Endothelial cell of umbilical vein (primary cell): ENCODE results near the gene ZDHHC17. TPM values are rescaled to one million over a fixed set of nuclear protein-coding genes. Genes with fewer than 3 reads are reported as not detected.

Experiments used
- BruUV-seq: library from RNA; stranded (reverse); fragments of 400-500 nt; replicated peaks from 2 replicates; lab custom pipeline; 2021; lab: Mats Ljungman, UMichigan
- CTCF ChIA-PET: fragments of 300-600, 350-600 bp; sonication (Branson Sonifier 250); formaldehyde crosslinking; loops from one replicate; lab custom pipeline; 2021; ENCODE audit warnings: antibody characterized with exemption, inconsistent platforms; lab: Charles Lee
- POLR2A ChIA-PET: fragments of 300-600, 350-600 bp; sonication (Branson Sonifier 250); formaldehyde crosslinking; loops from one replicate; lab custom pipeline; 2021; ENCODE audit warnings: antibody characterized with exemption, inconsistent platforms; lab: Charles Lee
- DNase-seq: peaks from one replicate; pipeline ENCODE4 v3.0.0-alpha.2; 2011; ENCODE audit warnings: low read depth, low spot score
- FAIRE-seq: peaks from 2 replicates; lab custom pipeline; 2011; peaks lifted over from hg19 to GRCh38; lab: Jason Lieb, UNC
- H2AFZ ChIP-seq: 2 replicates; pipeline ENCODE4 v1.6.0; 2012; ENCODE audit warnings: low read depth, low read length, control low read depth, inconsistent platforms
- H3K27ac ChIP-seq: 2 replicates; pipeline ENCODE4 v1.5.1; 2011; ENCODE audit warnings: low read depth, mild to moderate bottlenecking, control low read depth, low read length, moderate library complexity; ENCODE audit not compliant: insufficient read depth
- H3K27me3 ChIP-seq, 2 experiments: 2 replicates each; pipeline versions ENCODE4 v1.6.0 to v1.6.1; 2011; ENCODE audit warnings: low read length in 2 of 2, mixed read lengths in 1 of 2; ENCODE audit not compliant: control insufficient read depth in 2 of 2, insufficient read depth in 2 of 2
- H3K36me3 ChIP-seq, 2 experiments: 2 replicates in 1 of 2; 3 replicates in 1 of 2; pipeline ENCODE4 v1.5.1; 2011; ENCODE audit warnings: low read length in 2 of 2, mild to moderate bottlenecking in 1 of 2, moderate library complexity in 1 of 2; ENCODE audit not compliant: control insufficient read depth in 2 of 2, insufficient read depth in 2 of 2; ENCODE audit errors: extremely low read depth in 1 of 2
- H3K4me1 ChIP-seq: 3 replicates; pipeline ENCODE4 v1.5.1; 2011; ENCODE audit warnings: mild to moderate bottlenecking, low read length; ENCODE audit not compliant: control insufficient read depth, insufficient read depth; ENCODE audit errors: extremely low read depth
- H3K4me2 ChIP-seq: 2 replicates; pipeline ENCODE4 v1.6.1; 2011; ENCODE audit warnings: low read length, control low read depth, mixed read lengths; ENCODE audit not compliant: insufficient read depth
- H3K4me3 ChIP-seq, 3 experiments: fragments of 200-600 bp in 1 of 3; sonication (generic), shearing (Covaris generic) in 1 of 3; replicated peaks in 1 of 3; 2 replicates each; pipeline ENCODE4 v1.5.1; 2011 to 2016; ENCODE audit warnings: control low read depth in 3 of 3, low read length in 3 of 3, mild to moderate bottlenecking in 2 of 3, inconsistent platforms in 1 of 3, low read depth in 1 of 3, moderate library complexity in 1 of 3; ENCODE audit not compliant: insufficient read depth in 1 of 3
- H3K79me2 ChIP-seq: 2 replicates; pipeline ENCODE4 v1.6.0; 2012; ENCODE audit warnings: low read length, inconsistent platforms; ENCODE audit not compliant: control insufficient read depth, insufficient read depth
- H3K9ac ChIP-seq: replicated peaks from 2 replicates; pipeline ENCODE3; 2011; ENCODE audit warnings: low read length, control low read depth; ENCODE audit not compliant: insufficient read depth; ENCODE audit errors: extremely low read depth
- H3K9me1 ChIP-seq: replicated peaks from 3 replicates; pipeline ENCODE4 v1.6.0; 2011; ENCODE audit warnings: mild to moderate bottlenecking, low read length; ENCODE audit not compliant: control insufficient read depth, insufficient read depth; ENCODE audit errors: extremely low read depth
- H3K9me3 ChIP-seq: replicated peaks from 2 replicates; pipeline ENCODE4 v1.5.1; 2012; ENCODE audit warnings: low read length, inconsistent platforms; ENCODE audit not compliant: control insufficient read depth, insufficient read depth
- H4K20me1 ChIP-seq: replicated peaks from 2 replicates; pipeline ENCODE3; 2011; ENCODE audit warnings: mild to moderate bottlenecking, low read length; ENCODE audit not compliant: control insufficient read depth, insufficient read depth; ENCODE audit errors: extremely low read depth
- CTCF ChIP-seq, 2 donors: IDR thresholded peaks; 1 replicate in 1 of 2; 2 replicates in 1 of 2; pipeline ENCODE4 v1.5.1; 2011; ENCODE audit warnings: low read length in 2 of 2, mild to moderate bottlenecking in 2 of 2, moderate library complexity in 2 of 2, control low read depth in 1 of 2, inconsistent platforms in 1 of 2, low read depth in 1 of 2; ENCODE audit not compliant: insufficient read depth in 1 of 2; ENCODE audit errors: extremely low read depth in 1 of 2
- EZH2 ChIP-seq: IDR thresholded peaks from 2 replicates; pipeline ENCODE4 v1.6.1; 2012; ENCODE audit warnings: borderline replicate concordance, low read depth, mild to moderate bottlenecking, moderate library complexity, low read length, inconsistent platforms; ENCODE audit not compliant: severe bottlenecking
- FOS ChIP-seq: IDR thresholded peaks from 2 replicates; pipeline ENCODE4 v1.6.1; 2011; ENCODE audit warnings: mild to moderate bottlenecking, low read length, moderate library complexity, borderline replicate concordance; ENCODE audit not compliant: insufficient read depth
- GATA2 ChIP-seq: IDR thresholded peaks from 2 replicates; pipeline ENCODE4 v1.7.0; 2011; ENCODE audit warnings: low read depth, mild to moderate bottlenecking, moderate library complexity, mixed read lengths, low read length; ENCODE audit not compliant: insufficient read length, insufficient read depth
- JUN ChIP-seq: IDR thresholded peaks from 2 replicates; pipeline ENCODE4 v1.6.1; 2011; ENCODE audit warnings: borderline replicate concordance, low read depth; ENCODE audit not compliant: insufficient read length, insufficient read depth
- MAX ChIP-seq: IDR thresholded peaks from 2 replicates; pipeline ENCODE4 v1.6.1; 2011; ENCODE audit not compliant: insufficient read depth, insufficient read length
- MYC ChIP-seq: IDR thresholded peaks from one replicate; pipeline ENCODE4 v1.6.1; 2011; ENCODE audit warnings: mild to moderate bottlenecking, low read depth, low read length
- POLR2A ChIP-seq: IDR thresholded peaks from 2 replicates; pipeline ENCODE4 v1.6.1; 2012; ENCODE audit warnings: low read depth, mild to moderate bottlenecking, control low read depth, low read length
- POLR2AphosphoS5 ChIP-seq: IDR thresholded peaks from 2 replicates; pipeline ENCODE4 v1.6.1; 2012; ENCODE audit warnings: low read depth, mild to moderate bottlenecking, control low read depth, low read length, moderate library complexity; ENCODE audit not compliant: insufficient read depth
- dilution Hi-C: fragments of 300-500 bp; cut with MboI; formaldehyde crosslinking; loops from one replicate; pipeline ENCODE4 v1.15.0; 2019; ENCODE audit warnings: low sequenced_read_pairs; ENCODE audit not compliant: extremely low pct_ligation_motif_present
- intact Hi-C: fragments of 100-400 bp; cut with micrococcal nuclease; formaldehyde crosslinking; loops from one replicate; pipeline ENCODE4 v1.10.0; 2022
- polyA plus RNA-seq, 4 experiments: library from polyadenylated mRNA; depleted of rRNA in 3 of 4; stranded (reverse) in 3 of 4; unstranded in 1 of 4; fragments of >200 nt; gene quantifications; 2 replicates each; pipeline versions ENCODE4 v1.2.1 to v1.2.3, GENCODE V29; 2011 to 2012; ENCODE audit warnings: missing spikeins in 1 of 4
- total RNA-seq: library from RNA; stranded (reverse); gene quantifications from 2 replicates; pipeline ENCODE4 v1.2.3, GENCODE V29; 2021

The ZDHHC17 gene
- total and polyA plus RNA-seq, 2 donors (not counting 3 experiments of a cell fraction or from before 2014, with no cell fraction given) = 21.2 to 26.9 TPM

- DNase-seq (no peak), FAIRE-seq (no peak)
- no peaks in the 10 kb centered on the region for H3K4me1 ChIP-seq
- no peaks in the 10 kb centered on the region for H3K79me2 ChIP-seq
- BruUV-seq = no TSS peak
- no peaks in the 10 kb centered on the region for H3K27me3 ChIP-seq
- H3K4me2 ChIP-seq = no peak overlapping the region
- no peak overlapping the region for H2AFZ ChIP-seq
- no peak overlapping the region for H3K9ac ChIP-seq
- no peaks in the 10 kb centered on the region for H4K20me1 ChIP-seq
- TF ChIP-seq FOS = no peak
- no peak for TF ChIP-seq CTCF (IDR thresholded peaks at IDR 0.05; ENCODE audit: extremely low read depth in 1 of 2, insufficient read depth in 1 of 2, low read depth in 1 of 2, low read length in 2 of 2)
- no peak for TF ChIP-seq GATA2
- no peak for TF ChIP-seq POLR2A
- no peak for TF ChIP-seq MYC
- H3K4me3 ChIP-seq = no peak overlapping the region
- H3K9me3 ChIP-seq = no peaks in the 10 kb centered on the region
- intact Hi-C loops (no loop called here), dilution Hi-C loops (no loop called here)
- no peak overlapping the region for H3K27ac ChIP-seq
- ChIA-PET CTCF (no interaction called here), POLR2A (no interaction called here)
- H3K9me1 ChIP-seq = no peaks in the 10 kb centered on the region
- H3K36me3 ChIP-seq = no peaks in the 10 kb centered on the region
Observed at GRCh38 chr12:76895796-76896195, 131.9 kb downstream of the ZDHHC17 start.

GRCh38 chr12:76896274-76896673 lies 132.4 kb downstream of the ZDHHC17 start:
- Histone ChIP-seq H3K4me2 (no peak overlapping the region), H3K27ac (no peak overlapping the region), H3K4me1 (no peaks in the 10 kb centered on the region), H3K9me3 (no peaks in the 10 kb centered on the region), H3K9ac (no peak overlapping the region), H3K9me1 (no peaks in the 10 kb centered on the region), H4K20me1 (no peaks in the 10 kb centered on the region), H3K27me3 (no peaks in the 10 kb centered on the region), H3K4me3 (no peak overlapping the region), H3K79me2 (no peaks in the 10 kb centered on the region), H3K36me3 (no peaks in the 10 kb centered on the region), H2AFZ (no peak overlapping the region)
- FAIRE-seq (no peak), DNase-seq (no peak)
- dilution Hi-C loops (no loop called here), intact Hi-C loops (no loop called here)
- TF ChIP-seq GATA2 (no peak), POLR2AphosphoS5 (no peak), POLR2A (no peak), FOS (no peak), MYC (no peak), JUN (no peak), CTCF (IDR thresholded peaks at IDR 0.05; ENCODE audit: extremely low read depth in 1 of 2, insufficient read depth in 1 of 2, low read depth in 1 of 2, low read length in 2 of 2) (no peak), MAX (no peak), EZH2 (no peak)
- BruUV-seq = no TSS peak
- ChIA-PET POLR2A (no interaction called here), CTCF (no interaction called here)
